Colonic mucosa (tissue), 4 donors: ENCODE results near the gene AGO1. TPM values are rescaled to one million over a fixed set of nuclear protein-coding genes. Genes with fewer than 3 reads are reported as not detected.

Experiments used
- DNase-seq: peaks from one replicate; pipeline ENCODE4 v3.0.0-alpha.2; 2020
- H3K27ac ChIP-seq: fragments of 200-600 bp; one replicate; pipeline ENCODE4 v1.8.0; 2021
- H3K27me3 ChIP-seq: fragments of 200-600 bp; one replicate; pipeline ENCODE4 v1.8.0; 2021
- H3K36me3 ChIP-seq: fragments of 200-600 bp; one replicate; pipeline ENCODE4 v1.8.0; 2021
- H3K4me1 ChIP-seq: fragments of 200-600 bp; one replicate; pipeline ENCODE4 v1.8.0; 2021; ENCODE audit warnings: mild to moderate bottlenecking
- H3K4me3 ChIP-seq: fragments of 200-600 bp; one replicate; pipeline ENCODE4 v1.8.0; 2021
- H3K9ac ChIP-seq, 2 donors: one replicate each; pipeline ENCODE4 v1.7.0; 2013; ENCODE audit warnings: control low read depth in 2 of 2, low read depth in 2 of 2, low read length in 2 of 2
- H3K9me3 ChIP-seq: fragments of 200-600 bp; one replicate; pipeline ENCODE4 v1.8.0; 2021
- CTCF ChIP-seq: fragments of 200-600 bp; IDR thresholded peaks from one replicate; pipeline ENCODE4 v1.8.0; 2022; ENCODE audit warnings: antibody characterized with exemption, mild to moderate bottlenecking
- intact Hi-C: fragments of 100-400 bp; cut with DNase I; formaldehyde crosslinking; loops from one replicate; pipeline ENCODE4 v1.14.1; 2022
- total RNA-seq, 2 donors: library from RNA; stranded (reverse); fragmentation: NEBNext Ultra II Directional in 1 of 2; extraction: Animal tissue kit (Norgen Biotek cat#: 25700) in 1 of 2; gene quantifications; one replicate each; pipeline ENCODE4 v1.2.1, GENCODE V29; 2021
- donor health status: healthy.
- donor health status: DM: no; HTN: no; CAD: no.
- donor health status: DM: no; HTN: no; CAD: no.

The AGO1 gene
- total RNA-seq, 2 donors from 2014 or later, result 24.2 to 27.7 TPM

GRCh38 chr1:35838693-35839245, 44.2 kb upstream of the AGO1 start:
- no peak for DNase-seq
- H3K4me1 ChIP-seq, result no peaks in the 10 kb centered on the region
- H3K4me3 ChIP-seq, result no peak overlapping the region
- TF ChIP-seq CTCF, result no peak
- peaks cover 5% of the 10 kb centered on the region for H3K36me3 ChIP-seq
- no peak overlapping the region for H3K9ac ChIP-seq
- H3K27ac ChIP-seq, result no peak overlapping the region
- no peaks in the 10 kb centered on the region for H3K27me3 ChIP-seq
- no peaks in the 10 kb centered on the region for H3K9me3 ChIP-seq
- intact Hi-C loops, result no loop called here

GRCh38 chr1:35844826-35845225, 38.2 kb upstream of the AGO1 start:
- intact Hi-C loops, result no loop called here
- Histone ChIP-seq H3K4me3 (no peak overlapping the region), H3K4me1 (no peaks in the 10 kb centered on the region), H3K9ac (no peak overlapping the region), H3K36me3 (no peaks in the 10 kb centered on the region), H3K9me3 (no peaks in the 10 kb centered on the region), H3K27me3 (no peaks in the 10 kb centered on the region), H3K27ac (no peak overlapping the region)
- no peak for DNase-seq
- no peak for TF ChIP-seq CTCF

DNA sequence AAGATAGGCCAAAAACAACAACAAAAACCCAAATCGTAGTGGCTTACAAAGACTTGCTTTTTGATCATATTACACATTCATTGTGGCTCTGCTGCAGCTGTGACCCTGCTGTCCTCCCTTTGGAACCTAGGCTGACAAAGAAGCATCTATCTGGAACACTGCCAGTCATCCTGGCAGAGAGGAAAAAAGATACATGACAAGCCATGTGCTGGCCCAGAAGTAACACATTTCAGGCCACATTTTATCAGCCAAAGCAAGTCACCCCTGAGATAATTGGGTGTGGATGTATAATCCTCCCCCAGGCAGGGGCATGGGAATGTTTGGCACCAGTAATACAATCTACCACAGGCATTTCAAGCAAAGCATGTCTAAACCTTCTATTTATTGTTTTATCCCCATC, 37.2 kb upstream of the AGO1 start:
- Histone ChIP-seq H3K27ac (no peak overlapping the region), H3K9ac (no peak overlapping the region), H3K4me3 (no peak overlapping the region), H3K9me3 (no peaks in the 10 kb centered on the region), H3K27me3 (no peaks in the 10 kb centered on the region), H3K4me1 (no peaks in the 10 kb centered on the region), H3K36me3 (no peaks in the 10 kb centered on the region)
- intact Hi-C loops, result no loop called here
- TF ChIP-seq CTCF, result no peak
- no peak for DNase-seq

DNA sequence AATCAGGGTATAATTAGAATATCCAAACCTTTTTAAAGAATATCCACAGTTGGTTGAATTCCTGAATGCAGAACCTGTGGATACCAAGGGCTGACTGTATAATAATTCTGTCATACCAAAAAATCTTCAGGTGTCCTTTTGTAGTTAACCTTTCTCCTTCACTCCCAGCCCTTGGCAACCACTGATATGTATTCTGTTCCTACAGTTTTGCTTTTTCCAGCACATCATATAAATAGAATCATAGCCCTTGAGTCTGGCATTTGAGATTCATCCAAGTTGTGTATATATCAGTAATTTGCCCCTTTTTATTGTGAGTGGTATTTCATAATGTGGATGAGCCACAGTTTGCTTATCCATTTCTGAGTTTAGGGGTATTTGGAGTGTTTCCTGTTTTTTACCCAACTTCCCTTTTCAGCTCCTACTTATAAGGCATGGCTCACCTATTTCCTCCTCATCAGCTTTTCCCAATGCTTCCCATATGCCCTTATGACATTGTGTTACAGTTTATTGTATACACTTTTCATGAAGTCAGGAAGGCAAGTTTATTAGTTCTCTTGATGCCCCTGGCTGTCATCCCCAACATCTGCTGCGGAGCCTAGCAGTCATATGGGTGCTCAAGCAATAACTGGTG, 35.0 kb upstream of the AGO1 start:
- H3K36me3 ChIP-seq, result no peaks in the 10 kb centered on the region
- no peaks in the 10 kb centered on the region for H3K4me1 ChIP-seq
- intact Hi-C loops, result no loop called here
- no peak overlapping the region for H3K4me3 ChIP-seq
- H3K9me3 ChIP-seq, result no peaks in the 10 kb centered on the region
- no peak for DNase-seq
- H3K27ac ChIP-seq, result no peak overlapping the region
- no peak overlapping the region for H3K9ac ChIP-seq
- H3K27me3 ChIP-seq, result no peaks in the 10 kb centered on the region
- no peak for TF ChIP-seq CTCF

DNA sequence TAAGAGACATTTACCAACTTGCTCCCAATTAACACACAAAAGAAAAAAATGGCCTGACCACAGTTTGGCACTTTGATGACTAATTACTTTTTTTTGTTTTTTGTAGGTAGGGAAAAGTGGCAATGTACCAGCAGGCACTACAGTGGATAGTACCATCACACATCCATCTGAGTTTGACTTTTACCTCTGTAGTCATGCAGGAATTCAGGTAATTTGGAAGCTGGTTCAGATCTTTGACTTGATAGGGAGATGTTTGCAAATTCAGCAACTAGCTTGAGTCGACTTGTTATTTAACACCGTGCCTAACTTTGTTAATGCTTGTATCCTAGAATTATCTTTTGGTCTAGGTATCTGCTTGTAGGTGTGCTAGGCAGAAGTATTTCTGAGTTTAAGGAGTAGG, 33.0 kb upstream of the AGO1 start:
- H3K4me1 ChIP-seq, result no peaks in the 10 kb centered on the region
- no peak for TF ChIP-seq CTCF
- H3K36me3 ChIP-seq, result no peaks in the 10 kb centered on the region
- no peak overlapping the region for H3K9ac ChIP-seq
- intact Hi-C loops, result no loop called here
- H3K9me3 ChIP-seq, result no peaks in the 10 kb centered on the region
- H3K27me3 ChIP-seq, result no peaks in the 10 kb centered on the region
- no peak for DNase-seq
- no peak overlapping the region for H3K4me3 ChIP-seq
- no peak overlapping the region for H3K27ac ChIP-seq
